Spleen (tissue), 7 donors: ENCODE measurements around the gene CCL8.

Experiments
- POLR2AphosphoS5 ChIP-seq, 3 donors: sonication (generic); formaldehyde crosslinking; IDR thresholded peaks; one replicate each; pipeline ENCODE4 v1.5.1; 2017; ENCODE audit warnings: antibody characterized with exemption in 3 of 3
- TF ChIP-seq, protein P1 (sequence below), 11 experiments: fragments of 200-600 bp in 7 of 11; fragments of 450-650 bp in 4 of 11; sonication (generic) in 4 of 11; IDR thresholded peaks in 8 of 11; conservative IDR thresholded peaks in 3 of 11; 1 replicate in 7 of 11; 2 replicates in 4 of 11; pipeline versions ENCODE4 v1.4.0 to v1.8.0; 2016 to 2021; ENCODE audit warnings: antibody characterized with exemption in 11 of 11, inconsistent platforms in 4 of 11, mild to moderate bottlenecking in 1 of 11
- donor health status: DM: no; HTN: no; CAD: no; lungs with moderate emphysema.
- donor health status: DM: no; HTN: no; CAD: no.
- donor health status: DM: no; HTN: no; CAD: no.

DNA sequence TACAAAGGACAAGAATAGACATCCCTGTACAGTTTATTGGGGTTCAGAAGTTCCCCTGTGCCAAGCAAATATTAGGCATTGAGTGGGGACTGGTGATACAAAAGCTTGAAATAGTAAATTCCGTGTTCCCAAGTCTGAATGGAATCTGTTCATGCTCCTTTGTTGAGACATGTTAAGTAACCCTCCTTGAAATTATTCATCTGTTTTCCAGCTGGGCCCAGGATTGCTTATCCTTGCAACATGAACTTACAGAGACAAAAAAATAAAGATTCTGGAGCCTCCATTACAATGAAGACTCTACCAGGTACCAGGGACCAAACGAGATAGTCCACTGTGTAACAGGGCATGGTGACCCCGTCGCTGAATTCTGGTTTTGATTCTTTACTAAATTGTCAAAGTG, 6.1 kb upstream of the CCL8 start:
- TF ChIP-seq, protein P1, sequence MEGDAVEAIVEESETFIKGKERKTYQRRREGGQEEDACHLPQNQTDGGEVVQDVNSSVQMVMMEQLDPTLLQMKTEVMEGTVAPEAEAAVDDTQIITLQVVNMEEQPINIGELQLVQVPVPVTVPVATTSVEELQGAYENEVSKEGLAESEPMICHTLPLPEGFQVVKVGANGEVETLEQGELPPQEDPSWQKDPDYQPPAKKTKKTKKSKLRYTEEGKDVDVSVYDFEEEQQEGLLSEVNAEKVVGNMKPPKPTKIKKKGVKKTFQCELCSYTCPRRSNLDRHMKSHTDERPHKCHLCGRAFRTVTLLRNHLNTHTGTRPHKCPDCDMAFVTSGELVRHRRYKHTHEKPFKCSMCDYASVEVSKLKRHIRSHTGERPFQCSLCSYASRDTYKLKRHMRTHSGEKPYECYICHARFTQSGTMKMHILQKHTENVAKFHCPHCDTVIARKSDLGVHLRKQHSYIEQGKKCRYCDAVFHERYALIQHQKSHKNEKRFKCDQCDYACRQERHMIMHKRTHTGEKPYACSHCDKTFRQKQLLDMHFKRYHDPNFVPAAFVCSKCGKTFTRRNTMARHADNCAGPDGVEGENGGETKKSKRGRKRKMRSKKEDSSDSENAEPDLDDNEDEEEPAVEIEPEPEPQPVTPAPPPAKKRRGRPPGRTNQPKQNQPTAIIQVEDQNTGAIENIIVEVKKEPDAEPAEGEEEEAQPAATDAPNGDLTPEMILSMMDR (IDR thresholded peaks at IDR 0.05 in 8 of 11, conservative IDR thresholded peaks at IDR 0.05 in 3 of 11) = no peak
- TF ChIP-seq POLR2AphosphoS5 (IDR thresholded peaks at IDR 0.05) = no peak
